ENCODE data around the gene AGPS. TPM values are rescaled to one million over a fixed set of nuclear protein-coding genes. Genes with fewer than 3 reads are reported as not detected.
A peak's percentile ranks its signal among the peaks of the same experiment; 100 is the strongest.
"Not testable (repeated sequence)": the region's sequence is repeated elsewhere in the genome, so short reads cannot be mapped to it uniquely, and the experiment has no call there.

Gene AGPS
- total and polyA plus RNA-seq, 2 donors (not counting 1 experiment from before 2014, with no cell fraction given), result 15.9 to 18.0 TPM

- Histone ChIP-seq H3K27ac (ENCODE audit: insufficient read depth, low read length) (no peak overlapping the region), H3K36me3 (ENCODE audit: control insufficient read depth, insufficient read depth, low read length) (no peaks in the 10 kb centered on the region)
Observed at GRCh38 chr2:177352441-177353186, 40.0 kb upstream of the AGPS start.

GRCh38 chr2:177353187-177353478 is 39.4 kb upstream of the AGPS start:
- H3K4me1 ChIP-seq (ENCODE audit: control insufficient read depth, extremely low read depth, insufficient read depth, low read length), result no peaks in the 10 kb centered on the region
- no peak overlapping the region for H3K4me2 ChIP-seq (ENCODE audit: extremely low read depth, insufficient read depth, low read length)
- H3K79me2 ChIP-seq (ENCODE audit: control insufficient read depth, insufficient read depth, low read length), result no peaks in the 10 kb centered on the region
- no peak overlapping the region for H3K4me3 ChIP-seq (replicated peaks in 1 of 4; ENCODE audit: control extremely low read depth in 1 of 4, insufficient read depth in 1 of 4, low read depth in 3 of 4, low read length in 4 of 4)
- H3K27me3 ChIP-seq (ENCODE audit: control insufficient read depth, insufficient read depth, low read length), result no peaks in the 10 kb centered on the region
- peak; percentile 29 to 81 for DNase-seq (ENCODE audit: low read depth in 2 of 2)
- H3K27ac ChIP-seq (ENCODE audit: insufficient read depth, low read length), result no peak overlapping the region
- no peaks in the 10 kb centered on the region for H4K20me1 ChIP-seq (ENCODE audit: control insufficient read depth, extremely low read depth, insufficient read depth, low read length)
- H3K9ac ChIP-seq (ENCODE audit: insufficient read depth, low read length), result no peak overlapping the region
- no peaks in the 10 kb centered on the region for H3K9me3 ChIP-seq (ENCODE audit: control insufficient read depth, insufficient read depth, low read depth, low read length)
- H2AFZ ChIP-seq (ENCODE audit: low read length), result no peak overlapping the region
- no peak for TF ChIP-seq EZH2 (IDR thresholded peaks at IDR 0.05; ENCODE audit: low read length, missing control alignments)
- TF ChIP-seq, protein P1, sequence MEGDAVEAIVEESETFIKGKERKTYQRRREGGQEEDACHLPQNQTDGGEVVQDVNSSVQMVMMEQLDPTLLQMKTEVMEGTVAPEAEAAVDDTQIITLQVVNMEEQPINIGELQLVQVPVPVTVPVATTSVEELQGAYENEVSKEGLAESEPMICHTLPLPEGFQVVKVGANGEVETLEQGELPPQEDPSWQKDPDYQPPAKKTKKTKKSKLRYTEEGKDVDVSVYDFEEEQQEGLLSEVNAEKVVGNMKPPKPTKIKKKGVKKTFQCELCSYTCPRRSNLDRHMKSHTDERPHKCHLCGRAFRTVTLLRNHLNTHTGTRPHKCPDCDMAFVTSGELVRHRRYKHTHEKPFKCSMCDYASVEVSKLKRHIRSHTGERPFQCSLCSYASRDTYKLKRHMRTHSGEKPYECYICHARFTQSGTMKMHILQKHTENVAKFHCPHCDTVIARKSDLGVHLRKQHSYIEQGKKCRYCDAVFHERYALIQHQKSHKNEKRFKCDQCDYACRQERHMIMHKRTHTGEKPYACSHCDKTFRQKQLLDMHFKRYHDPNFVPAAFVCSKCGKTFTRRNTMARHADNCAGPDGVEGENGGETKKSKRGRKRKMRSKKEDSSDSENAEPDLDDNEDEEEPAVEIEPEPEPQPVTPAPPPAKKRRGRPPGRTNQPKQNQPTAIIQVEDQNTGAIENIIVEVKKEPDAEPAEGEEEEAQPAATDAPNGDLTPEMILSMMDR (conservative IDR thresholded peaks at IDR 0.05 in 1 of 2, IDR thresholded peaks at IDR 0.05 in 1 of 2; ENCODE audit: low read depth in 1 of 2, low read length in 2 of 2), result no peak
- no peaks in the 10 kb centered on the region for H3K36me3 ChIP-seq (ENCODE audit: control insufficient read depth, insufficient read depth, low read length)

More at GRCh38 chr2:177352441-177353186, 40.0 kb upstream of the AGPS start:
- Histone ChIP-seq H3K9ac (ENCODE audit: insufficient read depth, low read length) (no peak overlapping the region), H3K4me3 (replicated peaks in 1 of 4; ENCODE audit: control extremely low read depth in 1 of 4, insufficient read depth in 1 of 4, low read depth in 3 of 4, low read length in 4 of 4) (no peak overlapping the region), H3K4me2 (ENCODE audit: extremely low read depth, insufficient read depth, low read length) (no peak overlapping the region), H3K79me2 (ENCODE audit: control insufficient read depth, insufficient read depth, low read length) (no peaks in the 10 kb centered on the region), H2AFZ (ENCODE audit: low read length) (no peak overlapping the region), H3K4me1 (ENCODE audit: control insufficient read depth, extremely low read depth, insufficient read depth, low read length) (no peaks in the 10 kb centered on the region), H3K27me3 (ENCODE audit: control insufficient read depth, insufficient read depth, low read length) (no peaks in the 10 kb centered on the region), H3K9me3 (ENCODE audit: control insufficient read depth, insufficient read depth, low read depth, low read length) (no peaks in the 10 kb centered on the region), H4K20me1 (ENCODE audit: control insufficient read depth, extremely low read depth, insufficient read depth, low read length) (no peaks in the 10 kb centered on the region)
- TF ChIP-seq EZH2 (IDR thresholded peaks at IDR 0.05; ENCODE audit: low read length, missing control alignments), result no peak
- TF ChIP-seq, protein P1 (conservative IDR thresholded peaks at IDR 0.05 in 1 of 2, IDR thresholded peaks at IDR 0.05 in 1 of 2; ENCODE audit: low read depth in 1 of 2, low read length in 2 of 2), result no peak
- no peak for DNase-seq (ENCODE audit: low read depth in 2 of 2)

DNA sequence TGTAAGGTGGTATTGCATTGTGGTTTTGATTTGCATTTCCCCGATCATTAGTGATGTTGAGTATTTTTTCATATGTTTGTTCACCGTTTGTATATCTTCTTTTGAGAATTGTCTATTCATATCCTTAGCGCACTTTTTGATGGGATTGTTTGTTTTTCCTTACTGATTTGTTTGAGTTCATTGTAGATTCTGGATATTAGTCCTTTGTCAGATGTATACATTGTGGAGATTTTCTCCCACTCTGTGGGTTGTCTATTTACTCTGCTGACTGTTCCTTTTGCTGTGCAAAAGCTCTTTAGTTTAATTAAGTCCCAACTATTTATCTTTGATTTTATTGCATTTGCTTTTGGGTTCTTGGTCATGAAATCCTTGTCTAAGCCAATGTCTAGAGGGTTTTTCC is 38.0 kb upstream of the AGPS start:
- H4K20me1 ChIP-seq (ENCODE audit: control insufficient read depth, extremely low read depth, insufficient read depth, low read length); H3K36me3 ChIP-seq (ENCODE audit: control insufficient read depth, insufficient read depth, low read length); H3K4me3 ChIP-seq (replicated peaks in 1 of 4; ENCODE audit: control extremely low read depth in 1 of 4, insufficient read depth in 1 of 4, low read depth in 3 of 4, low read length in 4 of 4); DNase-seq (ENCODE audit: low read depth in 2 of 2); H3K27me3 ChIP-seq (ENCODE audit: control insufficient read depth, insufficient read depth, low read length); H3K27ac ChIP-seq (ENCODE audit: insufficient read depth, low read length); H3K79me2 ChIP-seq (ENCODE audit: control insufficient read depth, insufficient read depth, low read length); H3K4me1 ChIP-seq (ENCODE audit: control insufficient read depth, extremely low read depth, insufficient read depth, low read length); H2AFZ ChIP-seq (ENCODE audit: low read length); H3K9me3 ChIP-seq (ENCODE audit: control insufficient read depth, insufficient read depth, low read depth, low read length); H3K9ac ChIP-seq (ENCODE audit: insufficient read depth, low read length); H3K4me2 ChIP-seq (ENCODE audit: extremely low read depth, insufficient read depth, low read length): not testable (repeated sequence)
